Measurements from ENCODE around the gene ALOX12B.

DNA sequence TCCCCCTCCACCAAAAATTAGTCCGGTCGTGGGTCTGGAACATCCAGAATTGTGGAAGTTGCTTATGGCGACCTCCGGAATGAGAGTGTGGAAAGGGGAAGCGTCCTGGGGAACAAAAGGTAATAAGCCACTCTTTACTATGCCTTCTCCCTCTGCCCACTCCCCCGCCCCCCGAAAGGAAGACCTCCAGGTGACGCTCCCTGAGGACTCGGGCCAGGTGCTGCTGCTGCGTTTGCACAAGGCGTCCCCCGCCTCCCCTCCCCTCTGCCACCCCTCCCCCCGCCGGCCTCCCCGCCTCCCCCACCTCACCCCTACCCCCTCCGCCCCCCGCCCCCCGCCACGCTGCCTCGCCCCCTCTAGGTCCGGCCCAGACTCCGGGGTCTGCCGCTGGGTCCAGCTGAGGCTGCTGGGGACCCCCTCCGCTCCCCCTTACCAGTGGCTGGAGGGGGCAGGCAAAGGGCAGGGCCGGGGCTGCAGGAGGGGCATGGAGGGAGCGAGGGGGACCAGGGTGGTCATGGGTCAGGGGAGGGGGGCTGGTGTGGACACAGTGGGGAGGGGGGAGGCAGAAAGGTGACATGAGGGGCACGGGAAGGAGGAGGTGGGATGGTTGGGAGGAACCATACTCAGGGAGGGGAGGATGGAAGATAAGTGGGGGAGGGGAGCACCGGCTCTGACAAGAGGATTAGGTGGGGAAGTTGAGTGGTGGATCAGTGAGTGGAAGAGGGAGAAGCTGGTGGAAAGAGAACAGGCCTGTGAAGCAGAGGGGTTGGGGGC lies 23.6 kb downstream of the ALOX12B start:
- TF ChIP-seq, protein P1, sequence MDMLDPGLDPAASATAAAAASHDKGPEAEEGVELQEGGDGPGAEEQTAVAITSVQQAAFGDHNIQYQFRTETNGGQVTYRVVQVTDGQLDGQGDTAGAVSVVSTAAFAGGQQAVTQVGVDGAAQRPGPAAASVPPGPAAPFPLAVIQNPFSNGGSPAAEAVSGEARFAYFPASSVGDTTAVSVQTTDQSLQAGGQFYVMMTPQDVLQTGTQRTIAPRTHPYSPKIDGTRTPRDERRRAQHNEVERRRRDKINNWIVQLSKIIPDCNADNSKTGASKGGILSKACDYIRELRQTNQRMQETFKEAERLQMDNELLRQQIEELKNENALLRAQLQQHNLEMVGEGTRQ (IDR thresholded peaks at IDR 0.05; ENCODE audit: borderline replicate concordance, low read depth, low read length), result no peak
- TF ChIP-seq, protein P2, sequence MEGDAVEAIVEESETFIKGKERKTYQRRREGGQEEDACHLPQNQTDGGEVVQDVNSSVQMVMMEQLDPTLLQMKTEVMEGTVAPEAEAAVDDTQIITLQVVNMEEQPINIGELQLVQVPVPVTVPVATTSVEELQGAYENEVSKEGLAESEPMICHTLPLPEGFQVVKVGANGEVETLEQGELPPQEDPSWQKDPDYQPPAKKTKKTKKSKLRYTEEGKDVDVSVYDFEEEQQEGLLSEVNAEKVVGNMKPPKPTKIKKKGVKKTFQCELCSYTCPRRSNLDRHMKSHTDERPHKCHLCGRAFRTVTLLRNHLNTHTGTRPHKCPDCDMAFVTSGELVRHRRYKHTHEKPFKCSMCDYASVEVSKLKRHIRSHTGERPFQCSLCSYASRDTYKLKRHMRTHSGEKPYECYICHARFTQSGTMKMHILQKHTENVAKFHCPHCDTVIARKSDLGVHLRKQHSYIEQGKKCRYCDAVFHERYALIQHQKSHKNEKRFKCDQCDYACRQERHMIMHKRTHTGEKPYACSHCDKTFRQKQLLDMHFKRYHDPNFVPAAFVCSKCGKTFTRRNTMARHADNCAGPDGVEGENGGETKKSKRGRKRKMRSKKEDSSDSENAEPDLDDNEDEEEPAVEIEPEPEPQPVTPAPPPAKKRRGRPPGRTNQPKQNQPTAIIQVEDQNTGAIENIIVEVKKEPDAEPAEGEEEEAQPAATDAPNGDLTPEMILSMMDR (IDR thresholded peaks at IDR 0.05), result no peak
- TF ChIP-seq POLR2AphosphoS5 (IDR thresholded peaks at IDR 0.05; ENCODE audit: low read depth, low read length) (no peak), FOXJ3 (CRISPR knock-in tag; IDR thresholded peaks at IDR 0.05) (no peak), TAF1 (IDR thresholded peaks at IDR 0.05; ENCODE audit: borderline replicate concordance, low read depth, low read length) (no peak), FOSL2 (IDR thresholded peaks at IDR 0.05; ENCODE audit: borderline replicate concordance, low read depth) (no peak), EZH2phosphoT487 (IDR thresholded peaks at IDR 0.05; ENCODE audit: borderline replicate concordance, low read depth) (no peak), RFX5 (IDR thresholded peaks at IDR 0.05; ENCODE audit: low read length) (no peak), MXI1 (IDR thresholded peaks at IDR 0.05; ENCODE audit: low read depth, low read length) (no peak), SMC3 (IDR thresholded peaks at IDR 0.05; ENCODE audit: low read depth, low read length) (no peak), EP300 (IDR thresholded peaks at IDR 0.05; ENCODE audit: borderline replicate concordance in 1 of 2, low read depth in 1 of 2, low read length in 1 of 2) (no peak), GATA2 (CRISPR knock-in tag; IDR thresholded peaks at IDR 0.05) (no peak)
- TF ChIP-seq, protein P3, sequence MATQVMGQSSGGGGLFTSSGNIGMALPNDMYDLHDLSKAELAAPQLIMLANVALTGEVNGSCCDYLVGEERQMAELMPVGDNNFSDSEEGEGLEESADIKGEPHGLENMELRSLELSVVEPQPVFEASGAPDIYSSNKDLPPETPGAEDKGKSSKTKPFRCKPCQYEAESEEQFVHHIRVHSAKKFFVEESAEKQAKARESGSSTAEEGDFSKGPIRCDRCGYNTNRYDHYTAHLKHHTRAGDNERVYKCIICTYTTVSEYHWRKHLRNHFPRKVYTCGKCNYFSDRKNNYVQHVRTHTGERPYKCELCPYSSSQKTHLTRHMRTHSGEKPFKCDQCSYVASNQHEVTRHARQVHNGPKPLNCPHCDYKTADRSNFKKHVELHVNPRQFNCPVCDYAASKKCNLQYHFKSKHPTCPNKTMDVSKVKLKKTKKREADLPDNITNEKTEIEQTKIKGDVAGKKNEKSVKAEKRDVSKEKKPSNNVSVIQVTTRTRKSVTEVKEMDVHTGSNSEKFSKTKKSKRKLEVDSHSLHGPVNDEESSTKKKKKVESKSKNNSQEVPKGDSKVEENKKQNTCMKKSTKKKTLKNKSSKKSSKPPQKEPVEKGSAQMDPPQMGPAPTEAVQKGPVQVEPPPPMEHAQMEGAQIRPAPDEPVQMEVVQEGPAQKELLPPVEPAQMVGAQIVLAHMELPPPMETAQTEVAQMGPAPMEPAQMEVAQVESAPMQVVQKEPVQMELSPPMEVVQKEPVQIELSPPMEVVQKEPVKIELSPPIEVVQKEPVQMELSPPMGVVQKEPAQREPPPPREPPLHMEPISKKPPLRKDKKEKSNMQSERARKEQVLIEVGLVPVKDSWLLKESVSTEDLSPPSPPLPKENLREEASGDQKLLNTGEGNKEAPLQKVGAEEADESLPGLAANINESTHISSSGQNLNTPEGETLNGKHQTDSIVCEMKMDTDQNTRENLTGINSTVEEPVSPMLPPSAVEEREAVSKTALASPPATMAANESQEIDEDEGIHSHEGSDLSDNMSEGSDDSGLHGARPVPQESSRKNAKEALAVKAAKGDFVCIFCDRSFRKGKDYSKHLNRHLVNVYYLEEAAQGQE (IDR thresholded peaks at IDR 0.05; ENCODE audit: low read depth, low read length), result no peak
